Parathyroid adenoma (tissue), 2 donors: Measurements from ENCODE around the gene AHSP.

ENCODE experiments used
- H2AFZ ChIP-seq: fragments of 300-600 bp; sonication (generic); one replicate; pipeline ENCODE4 v1.7.0; 2017; ENCODE audit warnings: antibody characterized with exemption, mild to moderate bottlenecking
- H3K27ac ChIP-seq: fragments of 300-600 bp; sonication (generic); one replicate; pipeline ENCODE4 v1.7.0; 2017
- H3K27me3 ChIP-seq: fragments of 300-600 bp; sonication (generic); one replicate; pipeline ENCODE4 v1.7.0; 2017; ENCODE audit warnings: low read length; ENCODE audit not compliant: control insufficient read depth, insufficient read depth
- H3K36me3 ChIP-seq: fragments of 300-600 bp; sonication (generic); one replicate; pipeline ENCODE4 v1.7.0; 2017; ENCODE audit warnings: low read length; ENCODE audit not compliant: control insufficient read depth, insufficient read depth
- H3K4me1 ChIP-seq: fragments of 300-600 bp; sonication (generic); one replicate; pipeline ENCODE4 v1.7.0; 2017; ENCODE audit warnings: control low read depth
- H3K4me2 ChIP-seq: fragments of 300-600 bp; sonication (generic); one replicate; pipeline ENCODE4 v1.7.0; 2017; ENCODE audit warnings: low read length
- H3K4me3 ChIP-seq: fragments of 300-600 bp; sonication (generic); one replicate; pipeline ENCODE4 v1.7.0; 2017; ENCODE audit warnings: low read depth, low read length
- H3K79me2 ChIP-seq: fragments of 300-600 bp; sonication (generic); one replicate; pipeline ENCODE4 v1.7.0; 2017; ENCODE audit warnings: control low read depth
- H3K9ac ChIP-seq: fragments of 300-600 bp; sonication (generic); one replicate; pipeline ENCODE4 v1.7.0; 2017; ENCODE audit warnings: mild to moderate bottlenecking
- H3K9me3 ChIP-seq: fragments of 300-600 bp; sonication (generic); one replicate; pipeline ENCODE4 v1.7.0; 2017; ENCODE audit warnings: low read length; ENCODE audit not compliant: control insufficient read depth
- CTCF ChIP-seq: fragments of 300-600 bp; sonication (generic); IDR thresholded peaks from one replicate; pipeline ENCODE4 v1.7.0; 2017; ENCODE audit warnings: antibody characterized with exemption, mild to moderate bottlenecking
- donor health status: primary hyperparathyroidism.

Gene AHSP

GRCh38 chr16:31508706-31509195, 18.9 kb upstream of the AHSP start:
- Histone ChIP-seq H3K27ac (peak overlapping the region; percentile 84), H3K9me3 (no peaks in the 10 kb centered on the region), H3K36me3 (no peaks in the 10 kb centered on the region), H3K4me1 (peaks cover 7% of the 10 kb centered on the region), H3K9ac (peak overlapping the region; percentile 79), H2AFZ (peak overlapping the region; percentile 79), H3K27me3 (no peaks in the 10 kb centered on the region), H3K4me2 (peak overlapping the region; percentile 70), H3K79me2 (peaks cover 6% of the 10 kb centered on the region), H3K4me3 (peak overlapping the region; percentile 81)
- TF ChIP-seq CTCF: no peak

- Histone ChIP-seq H3K9me3 (no peaks in the 10 kb centered on the region), H3K4me3 (no peak overlapping the region), H3K4me2 (no peak overlapping the region), H3K27me3 (no peaks in the 10 kb centered on the region), H3K79me2 (peaks cover 4% of the 10 kb centered on the region), H3K9ac (no peak overlapping the region), H3K4me1 (peaks cover 4% of the 10 kb centered on the region), H3K36me3 (no peaks in the 10 kb centered on the region), H3K27ac (no peak overlapping the region), H2AFZ (no peak overlapping the region)
- no peak for TF ChIP-seq CTCF
Observed at GRCh38 chr16:31513126-31513525, 14.6 kb upstream of the AHSP start.

- Histone ChIP-seq H3K27ac (no peak overlapping the region), H3K4me1 (peaks cover 4% of the 10 kb centered on the region), H3K36me3 (no peaks in the 10 kb centered on the region), H3K4me2 (no peak overlapping the region), H2AFZ (no peak overlapping the region), H3K4me3 (no peak overlapping the region), H3K9ac (no peak overlapping the region), H3K27me3 (no peaks in the 10 kb centered on the region), H3K9me3 (no peaks in the 10 kb centered on the region), H3K79me2 (no peaks in the 10 kb centered on the region)
- TF ChIP-seq CTCF: no peak
Observed at GRCh38 chr16:31513884-31514283, 13.8 kb upstream of the AHSP start.

GRCh38 chr16:31517800-31518402, 9.8 kb upstream of the AHSP start:
- no peak overlapping the region for H3K4me3 ChIP-seq
- H3K27me3 ChIP-seq: no peaks in the 10 kb centered on the region
- TF ChIP-seq CTCF: no peak
- H3K9ac ChIP-seq: no peak overlapping the region
- H3K79me2 ChIP-seq: no peaks in the 10 kb centered on the region
- no peak overlapping the region for H3K4me2 ChIP-seq
- no peak overlapping the region for H2AFZ ChIP-seq
- no peak overlapping the region for H3K27ac ChIP-seq
- H3K36me3 ChIP-seq: no peaks in the 10 kb centered on the region
- no peaks in the 10 kb centered on the region for H3K9me3 ChIP-seq
- no peaks in the 10 kb centered on the region for H3K4me1 ChIP-seq
